GM21529 (cell line): ENCODE measurements around the gene MLLT3.

Experiments used
- ATAC-seq: cut with Tn5 transposase; IDR thresholded peaks from one replicate; pipeline ENCODE4 v1.9.1; 2021; ENCODE audit not compliant: unreplicated experiment

The MLLT3 gene

GRCh38 chr9:20353931-20354652 lies 268.2 kb downstream of the MLLT3 start:
- ATAC-seq: peak; percentile 20

GRCh38 chr9:20353524-20353923 lies 268.8 kb downstream of the MLLT3 start:
- ATAC-seq: peak; percentile 37

GRCh38 chr9:20352591-20352990 lies 269.7 kb downstream of the MLLT3 start:
- ATAC-seq: no peak

GRCh38 chr9:20351715-20352114 lies 270.6 kb downstream of the MLLT3 start:
- no peak for ATAC-seq

- no peak for ATAC-seq
Observed at GRCh38 chr9:20349568-20349967, 272.7 kb downstream of the MLLT3 start.

GRCh38 chr9:20343325-20343724 lies 279.0 kb downstream of the MLLT3 start:
- ATAC-seq: no peak

GRCh38 chr9:20340511-20340861 lies 281.8 kb downstream of the MLLT3 start:
- ATAC-seq: no peak

GRCh38 chr9:20335668-20336332 lies 286.5 kb downstream of the MLLT3 start:
- no peak for ATAC-seq

GRCh38 chr9:20333991-20334390 lies 288.3 kb downstream of the MLLT3 start:
- ATAC-seq: no peak

GRCh38 chr9:20331095-20331685 lies 291.1 kb downstream of the MLLT3 start:
- ATAC-seq: peak; percentile 76

- ATAC-seq: no peak
Observed at GRCh38 chr9:20330688-20331087, 291.6 kb downstream of the MLLT3 start.

GRCh38 chr9:20326516-20326915 lies 295.8 kb downstream of the MLLT3 start:
- no peak for ATAC-seq

- no peak for ATAC-seq
Observed at GRCh38 chr9:20325008-20325407, 297.3 kb downstream of the MLLT3 start.

GRCh38 chr9:20322212-20322611 lies 300.1 kb downstream of the MLLT3 start:
- ATAC-seq: no peak

GRCh38 chr9:20321423-20322082 lies 300.7 kb downstream of the MLLT3 start:
- no peak for ATAC-seq

- ATAC-seq: no peak
Observed at GRCh38 chr9:20320921-20321320, 301.4 kb downstream of the MLLT3 start.

- no peak for ATAC-seq
Observed at GRCh38 chr9:20319641-20320337, 302.5 kb downstream of the MLLT3 start.

GRCh38 chr9:20319241-20319640 lies 303.1 kb downstream of the MLLT3 start:
- no peak for ATAC-seq

- no peak for ATAC-seq
Observed at GRCh38 chr9:20317701-20318100, 304.6 kb downstream of the MLLT3 start.

GRCh38 chr9:20316372-20316771 lies 305.9 kb downstream of the MLLT3 start:
- ATAC-seq: no peak

- ATAC-seq: no peak
Observed at GRCh38 chr9:20315677-20316076, 306.6 kb downstream of the MLLT3 start.
